Mucosa of rectum (tissue), 2 donors: ENCODE results near the gene VN1R4.
"Not testable (repeated sequence)": the region's sequence is repeated elsewhere in the genome, so short reads cannot be mapped to it uniquely, and the experiment has no call there.

Experiments used
- H3K27ac ChIP-seq, 2 donors: one replicate each; pipeline ENCODE4 v1.7.0; 2013; ENCODE audit warnings: inconsistent platforms in 2 of 2, low read depth in 2 of 2, low read length in 2 of 2
- H3K27me3 ChIP-seq, 2 donors: one replicate each; pipeline ENCODE4 v1.7.0; 2013; ENCODE audit warnings: low read length in 2 of 2; ENCODE audit not compliant: control insufficient read depth in 2 of 2, insufficient read depth in 2 of 2
- H3K36me3 ChIP-seq, 2 donors: one replicate each; pipeline ENCODE4 v1.7.0; 2013; ENCODE audit warnings: low read length in 2 of 2; ENCODE audit not compliant: control insufficient read depth in 2 of 2, insufficient read depth in 2 of 2
- H3K4me1 ChIP-seq, 2 donors: one replicate each; pipeline ENCODE4 v1.7.0; 2013; ENCODE audit warnings: low read length in 2 of 2, mild to moderate bottlenecking in 1 of 2; ENCODE audit not compliant: control insufficient read depth in 2 of 2, insufficient read depth in 2 of 2
- H3K4me3 ChIP-seq, 2 donors: one replicate each; pipeline ENCODE4 v1.7.0; 2013; ENCODE audit warnings: low read length in 2 of 2
- H3K9ac ChIP-seq, 2 donors: one replicate each; pipeline ENCODE4 v1.7.0; 2013; ENCODE audit warnings: low read length in 2 of 2, low read depth in 1 of 2, mild to moderate bottlenecking in 1 of 2
- H3K9me3 ChIP-seq, 2 donors: one replicate each; pipeline ENCODE4 v1.7.0; 2013; ENCODE audit warnings: low read length in 2 of 2; ENCODE audit not compliant: control insufficient read depth in 2 of 2
- donor health status: healthy.
- donor health status: Normal muscosa, but diverticular disease.

VN1R4 gene

DNA sequence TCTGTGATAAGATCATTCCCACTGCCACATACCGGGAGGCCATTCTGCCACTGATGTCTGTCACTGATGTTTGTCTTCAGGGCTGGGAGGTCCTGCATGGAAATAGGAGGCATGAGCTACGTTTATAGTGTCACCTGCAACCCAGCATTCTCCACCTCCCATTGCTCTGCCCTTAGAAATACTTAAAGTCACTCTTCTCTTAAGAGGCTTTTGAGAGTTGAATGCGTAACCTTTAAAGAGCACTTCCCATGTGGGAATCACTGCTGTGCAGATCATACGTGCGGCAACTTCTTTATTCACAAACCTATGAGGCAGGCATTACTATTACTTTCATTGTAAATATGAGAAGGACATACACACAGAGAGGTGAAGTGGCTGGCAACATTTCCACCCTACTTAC, at the start of gene VN1R4:
TSS of gene VN1R4 (minus strand) at position 101 of the 400 bp plus-strand sequence. CDS start at position 43, 58 bp downstream.
- not testable (repeated sequence) for H3K9me3 ChIP-seq, H3K27ac ChIP-seq, H3K4me1 ChIP-seq, H3K27me3 ChIP-seq, H3K36me3 ChIP-seq, H3K9ac ChIP-seq, H3K4me3 ChIP-seq

DNA sequence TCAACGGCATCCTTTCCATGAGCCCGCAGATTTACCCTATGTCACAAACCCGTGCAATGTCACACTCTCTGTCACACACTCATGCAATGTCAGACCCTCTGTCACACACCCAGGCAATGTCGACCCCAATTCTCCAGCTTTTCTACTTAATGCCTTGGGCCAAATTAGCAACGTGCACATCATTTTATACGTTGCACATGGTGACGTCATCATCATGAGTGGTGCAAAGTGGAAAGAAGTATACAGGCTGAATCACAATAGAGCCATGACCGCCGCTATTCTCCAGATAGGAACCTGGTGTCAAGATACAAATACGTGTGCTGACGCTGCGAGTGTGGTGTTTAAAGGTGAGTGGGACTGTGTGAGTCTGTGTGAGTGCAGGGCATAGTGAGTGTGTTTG, 44.4 kb upstream of the VN1R4 start:
- H3K9ac ChIP-seq, result no peak overlapping the region
- no peaks in the 10 kb centered on the region for H3K27me3 ChIP-seq
- H3K4me3 ChIP-seq, result no peak overlapping the region
- H3K27ac ChIP-seq, result no peak overlapping the region
- H3K36me3 ChIP-seq, result no peaks in the 10 kb centered on the region
- H3K4me1 ChIP-seq, result no peaks in the 10 kb centered on the region
- H3K9me3 ChIP-seq, result peaks cover 0 to 4% of the 10 kb centered on the region in 2 donors

GRCh38 chr19:53311044-53311443, 43.5 kb upstream of the VN1R4 start:
- no peak overlapping the region for H3K27ac ChIP-seq
- no peaks in the 10 kb centered on the region for H3K36me3 ChIP-seq
- no peaks in the 10 kb centered on the region for H3K4me1 ChIP-seq
- no peak overlapping the region for H3K9ac ChIP-seq
- H3K27me3 ChIP-seq, result no peaks in the 10 kb centered on the region
- no peak overlapping the region for H3K4me3 ChIP-seq
- H3K9me3 ChIP-seq, result peaks cover 0 to 4% of the 10 kb centered on the region in 2 donors

DNA sequence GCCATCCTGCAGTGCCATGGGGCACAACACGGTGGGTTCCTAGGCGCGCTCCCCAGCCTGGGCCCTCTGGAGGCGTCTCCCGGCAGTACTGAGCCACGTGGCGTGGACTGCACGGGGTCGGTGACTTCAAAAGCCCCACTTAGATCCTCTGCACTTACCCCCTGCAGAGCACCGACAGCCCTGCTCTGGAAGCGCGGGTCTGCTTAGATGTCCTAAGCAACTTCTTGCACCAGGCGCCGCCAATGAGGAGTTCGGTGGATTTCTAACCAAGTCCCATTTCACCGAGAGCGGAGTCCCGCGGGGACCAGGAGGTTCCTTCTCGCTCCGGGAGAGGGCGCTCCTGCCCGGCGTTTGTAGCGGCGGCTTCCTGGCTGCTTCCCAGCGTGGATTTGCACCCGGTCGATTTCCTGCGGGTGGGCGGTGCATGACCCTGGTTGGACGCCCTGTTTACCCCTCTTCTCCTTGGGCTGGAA, 40.9 kb upstream of the VN1R4 start:
- Histone ChIP-seq H3K4me1 (no peaks in the 10 kb centered on the region), H3K36me3 (no peaks in the 10 kb centered on the region), H3K27me3 (no peaks in the 10 kb centered on the region), H3K27ac (no peak overlapping the region), H3K9ac (no peak overlapping the region), H3K9me3 (peaks cover 0 to 4% of the 10 kb centered on the region in 2 donors), H3K4me3 (no peak overlapping the region)

DNA sequence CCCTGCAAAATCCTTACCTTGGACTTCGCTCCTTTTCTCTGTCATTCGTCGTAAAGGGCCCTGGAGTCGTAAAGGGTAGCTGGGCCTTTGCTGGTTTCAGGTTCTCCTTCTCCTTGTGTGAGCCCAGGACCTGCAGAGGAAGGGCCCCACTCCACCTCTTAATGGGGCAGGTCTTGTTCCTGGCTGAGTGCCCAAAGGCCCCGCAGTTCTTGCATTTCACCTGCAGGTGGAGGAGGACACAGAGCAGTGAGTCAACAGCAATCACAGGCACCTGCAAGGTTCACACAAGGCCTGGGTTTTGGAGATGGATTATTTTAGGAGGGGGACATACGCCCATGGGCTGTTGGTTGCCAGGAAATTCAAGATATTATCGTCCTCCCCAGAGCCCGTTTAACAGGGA, 33.8 kb upstream of the VN1R4 start:
- not testable (repeated sequence) for H3K9ac ChIP-seq, H3K36me3 ChIP-seq, H3K4me3 ChIP-seq, H3K4me1 ChIP-seq, H3K27ac ChIP-seq, H3K27me3 ChIP-seq, H3K9me3 ChIP-seq

GRCh38 chr19:53294786-53295441, 27.4 kb upstream of the VN1R4 start:
- Histone ChIP-seq H3K4me1 (no peaks in the 10 kb centered on the region), H3K9me3 (peaks cover 11 to 16% of the 10 kb centered on the region in 2 donors), H3K9ac (no peak overlapping the region), H3K27me3 (no peaks in the 10 kb centered on the region), H3K27ac (no peak overlapping the region), H3K36me3 (no peaks in the 10 kb centered on the region), H3K4me3 (no peak overlapping the region)

DNA sequence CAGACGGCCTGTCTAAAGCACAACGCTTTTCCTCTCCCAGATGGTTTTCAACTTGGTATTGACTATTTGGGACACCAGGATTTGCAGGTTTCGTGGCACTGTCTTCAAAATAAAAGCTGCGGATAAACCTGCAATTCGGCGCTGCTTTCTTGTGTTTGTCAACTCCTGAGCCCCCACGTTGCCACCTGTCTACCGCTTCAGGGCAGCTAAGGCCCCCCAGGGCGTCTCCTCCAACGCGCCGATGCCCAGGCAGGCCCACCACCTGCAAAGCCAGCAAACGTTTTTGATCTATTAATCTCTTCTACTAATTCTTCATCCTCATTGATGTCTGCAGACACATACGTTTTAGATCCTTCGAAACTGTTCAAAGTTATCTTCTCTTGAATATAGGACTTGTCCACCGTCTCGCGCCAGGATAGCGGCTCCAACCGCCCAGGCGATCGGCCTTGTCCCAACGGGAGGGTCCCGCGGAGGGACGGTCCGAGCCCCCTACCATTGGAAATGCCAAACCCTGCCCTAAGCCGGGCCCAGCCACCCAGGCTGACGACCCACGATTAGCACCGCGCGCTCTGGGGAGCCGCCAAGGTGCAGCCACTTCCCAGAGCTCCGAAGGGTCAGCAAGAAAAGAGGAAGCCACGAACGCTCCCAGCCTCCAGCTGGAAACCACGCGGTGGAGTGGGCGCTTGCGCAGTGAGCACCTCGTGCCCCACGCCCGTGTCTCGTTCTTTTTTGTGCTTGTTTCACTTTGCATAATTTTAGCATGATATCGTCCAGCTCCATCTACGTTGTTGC, 23.4 kb upstream of the VN1R4 start:
- Histone ChIP-seq H3K4me1 (no peaks in the 10 kb centered on the region), H3K27ac (no peak overlapping the region), H3K27me3 (no peaks in the 10 kb centered on the region), H3K36me3 (no peaks in the 10 kb centered on the region), H3K9me3 (peaks cover 6 to 16% of the 10 kb centered on the region in 2 donors), H3K9ac (no peak overlapping the region), H3K4me3 (no peak overlapping the region)

DNA sequence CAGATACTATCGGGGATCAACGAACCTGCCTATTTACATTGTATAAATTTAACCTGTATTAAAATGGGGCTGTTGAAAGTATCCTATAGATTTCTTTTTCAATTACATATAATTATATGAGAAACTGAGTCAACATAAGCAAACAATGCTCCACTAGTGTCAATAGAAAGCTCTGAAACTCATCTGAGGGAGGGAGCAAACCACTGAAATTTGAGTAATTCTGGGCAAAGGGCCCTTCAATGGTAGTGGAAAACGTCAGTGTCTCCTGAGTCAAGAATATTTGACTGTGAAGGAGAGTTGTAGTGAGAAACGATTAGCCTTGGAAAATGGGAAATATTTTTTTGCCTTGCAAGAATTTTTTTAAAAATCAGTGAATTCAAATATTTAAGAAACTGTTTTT, 17.6 kb upstream of the VN1R4 start:
- Histone ChIP-seq H3K27me3 (no peaks in the 10 kb centered on the region), H3K27ac (no peak overlapping the region), H3K36me3 (no peaks in the 10 kb centered on the region), H3K4me1 (no peaks in the 10 kb centered on the region), H3K9me3 (no peaks in the 10 kb centered on the region), H3K9ac (no peak overlapping the region), H3K4me3 (no peak overlapping the region)

GRCh38 chr19:53281947-53282346, 14.4 kb upstream of the VN1R4 start:
- H3K27me3 ChIP-seq, H3K4me3 ChIP-seq, H3K36me3 ChIP-seq, H3K9me3 ChIP-seq, H3K27ac ChIP-seq, H3K4me1 ChIP-seq, H3K9ac ChIP-seq: not testable (repeated sequence)

DNA sequence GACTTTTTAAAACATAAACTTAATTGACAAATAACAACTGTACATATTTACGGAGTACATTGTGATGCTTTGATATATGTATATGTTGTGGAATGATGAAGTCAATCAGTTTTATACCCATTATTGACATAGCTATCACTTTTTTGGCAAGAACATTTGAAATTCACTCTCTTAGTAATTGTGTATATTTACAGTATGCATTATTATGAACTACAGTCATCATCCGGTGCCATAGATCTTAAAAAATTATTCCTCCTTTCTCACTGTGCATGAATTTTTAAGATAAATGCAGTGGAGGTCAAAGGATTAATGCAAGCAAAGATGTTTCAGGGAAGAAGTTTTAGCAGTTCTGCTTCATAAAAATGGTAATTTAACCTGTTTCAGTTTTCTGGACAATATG, 8.0 kb upstream of the VN1R4 start:
- Histone ChIP-seq H3K9me3 (peaks cover 2 to 9% of the 10 kb centered on the region in 2 donors), H3K27ac (no peak overlapping the region), H3K36me3 (no peaks in the 10 kb centered on the region), H3K4me1 (no peaks in the 10 kb centered on the region), H3K27me3 (no peaks in the 10 kb centered on the region), H3K9ac (no peak overlapping the region), H3K4me3 (no peak overlapping the region)
